22Rv1 (cell line): Measurements from ENCODE around the gene TMEM11.

ENCODE experiments used
- CTCF ChIP-seq: fragments of 450-650 bp; IDR thresholded peaks from 2 replicates; pipeline ENCODE4 v1.5.1; 2017; ENCODE audit warnings: mild to moderate bottlenecking
- ZFX ChIP-seq: fragments of 450-650 bp; IDR thresholded peaks from 2 replicates; pipeline ENCODE4 v1.6.1; 2017; ENCODE audit warnings: antibody characterized with exemption, borderline replicate concordance

GRCh38 chr17:21209511-21210175 lies 4.3 kb downstream of the TMEM11 start:
- TF ChIP-seq CTCF (no peak), ZFX (no peak)
